ENCODE measurements around the gene ARL4C. TPM values are rescaled to one million over a fixed set of nuclear protein-coding genes. Genes with fewer than 3 reads are reported as not detected.

Gene ARL4C
- total and polyA plus RNA-seq, 8 donors: 2.4 to 15.4 (median 4.9) TPM

DNA sequence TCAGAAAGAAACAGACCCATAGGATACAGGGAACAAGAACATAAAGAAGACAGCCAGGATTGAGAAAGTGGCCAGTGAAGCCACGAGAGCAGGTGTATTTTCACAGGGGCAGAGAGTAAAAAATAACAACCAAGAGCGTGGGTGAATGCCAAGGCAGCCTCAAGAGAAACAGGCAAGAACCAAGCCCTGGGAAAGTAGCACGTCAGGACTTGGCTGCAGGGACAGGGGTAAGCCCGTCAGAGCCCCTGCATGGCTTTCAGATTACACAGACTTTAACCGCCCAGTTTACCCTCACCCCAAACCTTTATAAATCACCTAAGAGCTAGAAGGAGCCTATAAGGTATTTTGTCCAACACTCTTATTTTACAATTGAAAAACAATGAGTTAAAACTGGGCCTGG is 43.7 kb downstream of the ARL4C start:
- TF ChIP-seq, protein P1, sequence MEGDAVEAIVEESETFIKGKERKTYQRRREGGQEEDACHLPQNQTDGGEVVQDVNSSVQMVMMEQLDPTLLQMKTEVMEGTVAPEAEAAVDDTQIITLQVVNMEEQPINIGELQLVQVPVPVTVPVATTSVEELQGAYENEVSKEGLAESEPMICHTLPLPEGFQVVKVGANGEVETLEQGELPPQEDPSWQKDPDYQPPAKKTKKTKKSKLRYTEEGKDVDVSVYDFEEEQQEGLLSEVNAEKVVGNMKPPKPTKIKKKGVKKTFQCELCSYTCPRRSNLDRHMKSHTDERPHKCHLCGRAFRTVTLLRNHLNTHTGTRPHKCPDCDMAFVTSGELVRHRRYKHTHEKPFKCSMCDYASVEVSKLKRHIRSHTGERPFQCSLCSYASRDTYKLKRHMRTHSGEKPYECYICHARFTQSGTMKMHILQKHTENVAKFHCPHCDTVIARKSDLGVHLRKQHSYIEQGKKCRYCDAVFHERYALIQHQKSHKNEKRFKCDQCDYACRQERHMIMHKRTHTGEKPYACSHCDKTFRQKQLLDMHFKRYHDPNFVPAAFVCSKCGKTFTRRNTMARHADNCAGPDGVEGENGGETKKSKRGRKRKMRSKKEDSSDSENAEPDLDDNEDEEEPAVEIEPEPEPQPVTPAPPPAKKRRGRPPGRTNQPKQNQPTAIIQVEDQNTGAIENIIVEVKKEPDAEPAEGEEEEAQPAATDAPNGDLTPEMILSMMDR (IDR thresholded peaks at IDR 0.05): no peak
- FAIRE-seq (no peak), ATAC-seq (no peak), DNase-seq (no peak)
- 82 to 91% methylated on average over 5 of the region's 5 CpGs for WGBS, 2 donors
- intact Hi-C loops (cut with DNase I): no loop called here
- Histone ChIP-seq H3K9me3 (no peaks in the 10 kb centered on the region), H3K4me1 (no peaks in the 10 kb centered on the region), H3K27me3 (no peaks in the 10 kb centered on the region), H3K4me3 (no peak overlapping the region), H3K36me3 (no peaks in the 10 kb centered on the region), H3K27ac (no peak overlapping the region)

DNA sequence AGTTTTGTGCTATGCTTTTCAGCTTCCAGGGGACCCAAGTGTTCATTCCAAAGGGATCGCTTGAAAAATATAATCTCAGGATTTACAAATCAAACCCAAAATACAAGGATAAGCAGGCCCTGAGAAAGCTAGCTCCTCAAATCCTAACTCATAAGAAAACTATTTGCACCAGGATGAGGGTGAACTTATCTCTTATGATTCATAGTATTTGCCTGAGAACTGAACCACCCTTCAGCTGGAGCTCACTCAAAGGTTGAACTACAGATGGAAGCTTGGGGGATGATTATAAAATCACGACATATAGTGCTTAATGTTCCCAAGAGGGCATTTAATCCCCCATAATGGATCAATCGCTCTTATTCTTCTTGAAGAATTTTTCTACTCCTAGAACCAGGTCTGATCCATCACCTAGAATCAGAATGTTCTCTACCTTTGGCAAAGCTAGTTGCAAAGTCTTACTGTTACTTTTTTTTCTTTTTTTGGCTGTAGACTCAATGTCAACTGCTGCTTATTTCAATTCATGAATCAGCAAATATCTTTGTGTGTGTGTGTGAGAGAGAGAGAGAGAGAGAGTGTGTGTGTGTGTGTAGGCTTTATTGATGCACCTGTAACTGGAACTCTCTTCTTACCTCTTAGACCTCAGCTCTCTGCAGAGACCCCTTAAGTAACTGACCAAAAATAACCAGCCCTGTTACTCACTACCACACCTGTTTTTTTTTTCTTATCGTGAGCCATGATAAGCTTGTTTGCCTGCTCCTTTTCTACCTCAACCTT is 44.8 kb downstream of the ARL4C start:
- H3K27ac ChIP-seq: no peak overlapping the region
- no peaks in the 10 kb centered on the region for H3K36me3 ChIP-seq
- no peaks in the 10 kb centered on the region for H3K9me3 ChIP-seq
- H3K4me1 ChIP-seq: no peaks in the 10 kb centered on the region
- DNase-seq (no peak), FAIRE-seq (no peak), ATAC-seq (peak in 2 of 4 donors; percentile 44 to 47)
- no peak overlapping the region for H3K4me3 ChIP-seq
- intact Hi-C loops (cut with DNase I): no loop called here
- WGBS, 2 donors: 68 to 71% methylated on average over 4 of the region's 4 CpGs
- TF ChIP-seq, protein P1 (IDR thresholded peaks at IDR 0.05): no peak
- no peaks in the 10 kb centered on the region for H3K27me3 ChIP-seq

DNA sequence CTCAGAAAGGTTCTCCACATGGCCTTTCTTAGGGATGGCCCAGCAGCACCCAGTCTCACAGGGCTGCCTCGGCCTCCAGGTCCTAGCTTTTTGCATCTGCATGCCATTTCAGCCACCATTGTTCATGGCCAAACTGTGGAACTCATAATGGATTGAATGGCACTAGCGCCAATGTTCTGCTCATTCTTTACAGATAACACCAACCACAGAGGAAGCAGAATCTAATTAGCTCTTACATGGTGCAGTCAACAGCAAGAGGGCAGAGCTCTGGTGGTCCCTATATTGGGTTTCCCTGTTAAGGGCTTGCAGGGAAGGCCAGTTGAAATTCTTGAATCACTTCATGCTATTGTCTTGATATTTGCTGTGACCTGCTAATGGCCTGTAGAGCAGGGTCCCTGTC is 45.6 kb downstream of the ARL4C start:
- intact Hi-C loops (cut with DNase I): no loop called here
- Histone ChIP-seq H3K27ac (no peak overlapping the region), H3K4me1 (no peaks in the 10 kb centered on the region), H3K27me3 (no peaks in the 10 kb centered on the region), H3K4me3 (no peak overlapping the region), H3K9me3 (no peaks in the 10 kb centered on the region), H3K36me3 (no peaks in the 10 kb centered on the region)
- TF ChIP-seq, protein P1 (IDR thresholded peaks at IDR 0.05): no peak
- DNase-seq: no peak
- ATAC-seq: no peak
- FAIRE-seq: no peak
- 82 to 84% methylated on average over 2 of the region's 2 CpGs for WGBS, 2 donors

DNA sequence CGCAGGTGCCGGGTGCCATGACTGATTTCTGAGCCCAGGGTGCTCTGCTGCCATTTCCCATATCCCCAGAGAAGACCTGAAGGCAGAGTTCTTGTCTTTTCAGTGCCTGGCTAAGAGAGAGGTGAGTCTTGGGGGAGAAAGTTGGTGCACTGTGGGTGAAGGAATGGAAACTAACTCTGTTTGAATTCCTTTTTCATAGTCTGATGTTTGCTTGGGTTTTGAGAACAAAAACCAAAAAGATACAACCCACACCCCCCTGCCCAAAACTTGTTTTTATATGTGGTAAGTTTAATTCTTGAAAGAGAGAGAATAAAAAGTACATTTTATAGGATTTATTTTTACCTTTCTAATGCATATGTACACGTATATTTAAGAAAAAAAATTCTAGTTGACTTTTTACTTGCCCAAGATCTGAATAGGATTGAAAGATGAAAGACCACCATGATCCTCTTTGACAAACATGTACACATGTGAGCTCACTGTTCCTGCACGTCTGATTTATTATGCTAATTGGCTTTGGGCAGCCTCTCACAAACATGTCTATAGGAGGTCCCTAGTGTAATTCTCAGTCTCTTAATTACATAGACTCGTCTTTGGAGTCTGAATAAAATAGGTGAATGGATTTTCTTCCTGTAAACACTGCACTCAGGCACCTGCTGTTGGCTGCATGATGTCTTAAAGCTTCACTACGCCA is 46.3 kb downstream of the ARL4C start:
- Histone ChIP-seq H3K27me3 (no peaks in the 10 kb centered on the region), H3K36me3 (no peaks in the 10 kb centered on the region), H3K27ac (no peak overlapping the region), H3K9me3 (no peaks in the 10 kb centered on the region), H3K4me1 (no peaks in the 10 kb centered on the region), H3K4me3 (no peak overlapping the region)
- no peak for FAIRE-seq
- TF ChIP-seq, protein P1 (IDR thresholded peaks at IDR 0.05): no peak
- no peak for DNase-seq
- 72 to 76% methylated on average over 6 of the region's 6 CpGs for WGBS, 2 donors
- ATAC-seq: no peak
- intact Hi-C loops (cut with DNase I): no loop called here
